Measurements from ENCODE around the gene ZNF317.
"Not testable (repeated sequence)": the region's sequence is repeated elsewhere in the genome, so short reads cannot be mapped to it uniquely, and the experiment has no call there.

Gene ZNF317

GRCh38 chr19:9178901-9179300 lies 38.7 kb downstream of the ZNF317 start, which contains the start of gene OR7D2:
Gene OR7D2 (plus strand): TSS chr19:9178979. CDS start chr19:9185782, 6,803 bp downstream.
- no peak for DNase-seq

GRCh38 chr19:9183000-9183399 lies 42.8 kb downstream of the ZNF317 start:
- no peak for DNase-seq

GRCh38 chr19:9187191-9187590 lies 47.0 kb downstream of the ZNF317 start:
- no peak for DNase-seq

- no peak for DNase-seq
Measured at GRCh38 chr19:9189535-9189934, 49.3 kb downstream of the ZNF317 start.

DNA sequence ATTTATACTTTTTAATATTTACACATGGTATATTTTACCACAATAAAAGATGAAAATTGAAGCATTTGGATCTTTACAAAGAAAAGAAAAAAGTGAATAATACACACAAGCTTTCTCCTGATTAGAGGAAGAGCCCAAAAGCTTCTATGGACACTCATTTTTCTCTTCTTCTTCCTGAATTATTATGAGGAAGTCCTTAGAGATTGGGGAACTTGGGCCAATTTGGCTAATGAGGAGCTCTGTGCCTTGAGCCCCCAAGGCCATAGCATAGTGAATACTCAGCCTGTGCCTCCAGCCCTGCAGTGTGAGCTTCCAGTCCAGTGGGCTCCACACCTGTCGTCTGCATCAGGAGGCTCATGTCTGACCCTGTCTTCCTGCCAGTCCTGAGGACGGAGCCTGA lies 57.8 kb downstream of the ZNF317 start:
- not testable (repeated sequence) for DNase-seq

DNA sequence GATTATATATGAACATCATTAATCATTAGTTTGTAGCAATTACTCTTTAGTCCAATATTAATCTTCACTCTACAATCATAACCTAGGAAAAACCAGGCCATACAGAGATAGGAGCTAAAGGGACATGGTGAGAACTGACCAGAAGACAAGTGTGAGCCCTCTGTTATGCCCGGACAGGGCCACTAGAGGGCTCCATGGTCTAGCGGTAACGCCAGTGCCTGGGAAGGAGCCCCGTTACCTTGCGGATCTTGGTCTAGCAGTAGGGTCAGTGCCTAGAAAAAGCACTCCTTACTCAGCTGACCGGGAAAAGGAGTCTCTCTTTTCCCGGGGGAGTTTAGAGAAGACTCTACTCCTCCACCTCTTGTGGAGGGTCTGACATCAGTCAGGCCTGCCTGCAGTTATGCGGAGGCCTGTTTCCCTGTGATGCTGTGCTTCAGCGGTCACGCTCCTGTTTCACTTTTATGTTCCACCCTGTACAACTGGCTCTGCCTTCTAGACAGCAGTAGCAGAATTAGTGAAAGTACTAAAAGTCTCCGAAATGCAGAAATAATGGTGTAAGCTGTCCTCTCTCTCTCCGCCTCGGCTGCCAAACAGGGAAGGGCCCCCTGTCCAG lies 65.4 kb downstream of the ZNF317 start:
- DNase-seq, result peak; percentile 9

Data from amniotic stem cell (primary cell).